CD4-positive, alpha-beta T cell treated with Interleukin-17A for 1 hour (primary cell): ENCODE data around the gene ARHGAP29.
"Not testable (repeated sequence)": the region's sequence is repeated elsewhere in the genome, so short reads cannot be mapped to it uniquely, and the experiment has no call there.

Experiments
- DNase-seq: peaks from one replicate; pipeline ENCODE4 v3.0.0-alpha.2; 2020

The ARHGAP29 gene

GRCh38 chr1:94164121-94164520 is 73.3 kb downstream of the ARHGAP29 start:
- DNase-seq = not testable (repeated sequence)

- not testable (repeated sequence) for DNase-seq
These were observed 74.1 kb downstream of the ARHGAP29 start for GRCh38 chr1:94163249-94163648.

GRCh38 chr1:94160811-94161210 is 76.6 kb downstream of the ARHGAP29 start:
- no peak for DNase-seq

- DNase-seq = no peak
These were observed 81.2 kb downstream of the ARHGAP29 start for GRCh38 chr1:94156096-94156625.

- no peak for DNase-seq
These were observed 82.4 kb downstream of the ARHGAP29 start for GRCh38 chr1:94154989-94155388.

GRCh38 chr1:94153133-94153532 is 84.3 kb downstream of the ARHGAP29 start:
- no peak for DNase-seq

GRCh38 chr1:94149166-94149565 is 88.2 kb downstream of the ARHGAP29 start:
- not testable (repeated sequence) for DNase-seq

- DNase-seq = no peak
These were observed 91.1 kb downstream of the ARHGAP29 start for GRCh38 chr1:94146273-94146672.

GRCh38 chr1:94144836-94145235 is 92.5 kb downstream of the ARHGAP29 start:
- DNase-seq = no peak

GRCh38 chr1:94143809-94144176 is 93.6 kb downstream of the ARHGAP29 start:
- no peak for DNase-seq

- DNase-seq = no peak
These were observed 94.1 kb downstream of the ARHGAP29 start for GRCh38 chr1:94143173-94143808.

GRCh38 chr1:94142583-94142982 is 94.8 kb downstream of the ARHGAP29 start:
- no peak for DNase-seq

GRCh38 chr1:94142022-94142421 is 95.4 kb downstream of the ARHGAP29 start:
- no peak for DNase-seq

- no peak for DNase-seq
These were observed 105.3 kb downstream of the ARHGAP29 start for GRCh38 chr1:94132111-94132510.

GRCh38 chr1:94130851-94131595 is 106.4 kb downstream of the ARHGAP29 start:
- no peak for DNase-seq

- no peak for DNase-seq
These were observed 110.7 kb downstream of the ARHGAP29 start for GRCh38 chr1:94126651-94127050.

- no peak for DNase-seq
These were observed 111.6 kb downstream of the ARHGAP29 start for GRCh38 chr1:94125551-94126514.

- no peak for DNase-seq
These were observed 112.8 kb downstream of the ARHGAP29 start for GRCh38 chr1:94124538-94124937.

- DNase-seq = no peak
These were observed 115.0 kb downstream of the ARHGAP29 start for GRCh38 chr1:94122201-94122970.
